ENCODE measurements around the gene VIM.
"Not testable (repeated sequence)": the region's sequence is repeated elsewhere in the genome, so short reads cannot be mapped to it uniquely, and the experiment has no call there.

VIM gene

DNA sequence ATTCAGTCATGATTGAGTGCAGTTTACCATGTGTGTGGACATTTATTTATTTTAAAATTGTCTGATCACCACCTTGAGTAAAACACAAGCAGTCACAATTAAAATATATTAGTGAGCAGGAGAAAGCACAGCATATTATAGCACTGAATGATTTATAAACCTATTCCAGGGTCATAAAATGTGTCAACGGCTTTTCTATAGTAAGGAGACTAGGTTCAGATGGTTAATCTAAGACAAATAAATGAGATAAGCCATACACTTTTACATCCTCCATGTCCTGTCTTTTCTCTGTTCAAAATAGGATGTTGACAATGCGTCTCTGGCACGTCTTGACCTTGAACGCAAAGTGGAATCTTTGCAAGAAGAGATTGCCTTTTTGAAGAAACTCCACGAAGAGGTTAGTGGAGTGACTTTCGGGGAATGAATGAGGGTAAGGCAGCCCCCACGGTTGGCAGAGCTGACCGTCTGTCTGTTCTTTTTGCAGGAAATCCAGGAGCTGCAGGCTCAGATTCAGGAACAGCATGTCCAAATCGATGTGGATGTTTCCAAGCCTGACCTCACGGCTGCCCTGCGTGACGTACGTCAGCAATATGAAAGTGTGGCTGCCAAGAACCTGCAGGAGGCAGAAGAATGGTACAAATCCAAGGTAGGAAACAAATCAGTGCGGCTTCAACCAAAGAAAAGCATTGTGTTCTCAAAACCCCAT lies 5.4 kb downstream of the VIM start:
- DNase-seq, result no peak

DNA sequence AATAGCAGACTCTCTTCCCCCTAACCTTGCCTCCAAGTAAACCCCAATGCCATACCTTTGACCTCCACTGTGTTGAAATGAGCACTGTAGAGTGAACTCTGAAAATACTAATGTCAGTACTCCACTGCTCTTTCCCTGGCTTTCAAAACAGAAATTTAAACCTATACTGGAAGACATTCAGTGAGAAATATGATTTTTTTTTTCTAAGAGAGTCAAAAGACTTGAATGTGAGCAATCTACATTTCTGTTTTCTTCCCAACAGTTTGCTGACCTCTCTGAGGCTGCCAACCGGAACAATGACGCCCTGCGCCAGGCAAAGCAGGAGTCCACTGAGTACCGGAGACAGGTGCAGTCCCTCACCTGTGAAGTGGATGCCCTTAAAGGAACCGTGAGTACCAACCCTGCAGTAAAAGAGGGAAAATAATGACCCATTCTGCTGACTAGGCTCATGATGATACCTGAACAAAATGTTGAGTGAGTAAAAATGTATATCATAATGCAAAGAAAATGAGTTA lies 6.4 kb downstream of the VIM start:
- DNase-seq, result no peak

DNA sequence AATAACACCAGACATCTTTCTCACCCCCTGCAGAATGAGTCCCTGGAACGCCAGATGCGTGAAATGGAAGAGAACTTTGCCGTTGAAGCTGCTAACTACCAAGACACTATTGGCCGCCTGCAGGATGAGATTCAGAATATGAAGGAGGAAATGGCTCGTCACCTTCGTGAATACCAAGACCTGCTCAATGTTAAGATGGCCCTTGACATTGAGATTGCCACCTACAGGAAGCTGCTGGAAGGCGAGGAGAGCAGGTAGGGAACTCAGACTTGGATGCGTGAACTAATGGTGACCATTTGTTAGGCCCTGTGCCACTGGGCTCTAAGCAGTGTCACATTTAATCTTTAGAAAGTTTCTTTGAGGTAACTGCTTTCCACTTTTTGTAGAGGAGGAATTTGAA lies 7.1 kb downstream of the VIM start:
- no peak for DNase-seq

DNA sequence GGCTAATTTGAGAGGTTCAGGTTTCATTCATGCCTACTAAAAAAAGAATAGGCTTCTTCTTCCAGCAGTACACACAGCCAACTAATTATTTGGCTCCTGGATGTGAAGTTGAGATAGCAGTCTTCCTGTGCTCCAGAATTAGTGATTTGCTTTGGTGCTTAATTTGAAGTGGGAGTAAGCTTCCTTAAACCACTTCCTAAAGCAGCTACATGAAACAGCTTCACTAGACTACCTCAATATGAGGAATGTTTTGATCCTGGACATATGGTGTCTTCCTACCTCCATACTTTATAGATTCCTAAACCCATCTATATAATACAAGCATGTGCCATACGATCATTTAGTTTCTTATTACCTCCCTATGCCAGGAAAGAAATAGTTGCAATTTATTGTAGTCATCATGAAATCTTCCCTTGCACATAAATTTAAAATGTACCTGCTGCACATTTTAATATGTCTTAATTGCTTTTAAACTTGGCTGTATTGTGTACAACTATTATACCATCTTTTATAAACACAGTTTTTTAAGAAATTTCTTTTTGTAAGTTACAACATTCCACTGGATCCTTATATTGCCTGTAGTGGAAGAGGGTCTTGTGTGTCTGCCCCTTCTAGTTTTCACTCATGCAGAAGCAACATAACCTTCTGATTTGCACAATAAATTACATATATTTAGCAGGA lies 8.6 kb downstream of the VIM start:
- DNase-seq, result no peak

DNA sequence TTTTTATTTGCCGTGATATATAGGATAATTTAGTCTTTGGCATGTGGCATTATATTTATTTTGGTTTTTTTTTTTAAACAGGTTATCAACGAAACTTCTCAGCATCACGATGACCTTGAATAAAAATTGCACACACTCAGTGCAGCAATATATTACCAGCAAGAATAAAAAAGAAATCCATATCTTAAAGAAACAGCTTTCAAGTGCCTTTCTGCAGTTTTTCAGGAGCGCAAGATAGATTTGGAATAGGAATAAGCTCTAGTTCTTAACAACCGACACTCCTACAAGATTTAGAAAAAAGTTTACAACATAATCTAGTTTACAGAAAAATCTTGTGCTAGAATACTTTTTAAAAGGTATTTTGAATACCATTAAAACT lies 9.1 kb downstream of the VIM start:
- DNase-seq, result no peak

DNA sequence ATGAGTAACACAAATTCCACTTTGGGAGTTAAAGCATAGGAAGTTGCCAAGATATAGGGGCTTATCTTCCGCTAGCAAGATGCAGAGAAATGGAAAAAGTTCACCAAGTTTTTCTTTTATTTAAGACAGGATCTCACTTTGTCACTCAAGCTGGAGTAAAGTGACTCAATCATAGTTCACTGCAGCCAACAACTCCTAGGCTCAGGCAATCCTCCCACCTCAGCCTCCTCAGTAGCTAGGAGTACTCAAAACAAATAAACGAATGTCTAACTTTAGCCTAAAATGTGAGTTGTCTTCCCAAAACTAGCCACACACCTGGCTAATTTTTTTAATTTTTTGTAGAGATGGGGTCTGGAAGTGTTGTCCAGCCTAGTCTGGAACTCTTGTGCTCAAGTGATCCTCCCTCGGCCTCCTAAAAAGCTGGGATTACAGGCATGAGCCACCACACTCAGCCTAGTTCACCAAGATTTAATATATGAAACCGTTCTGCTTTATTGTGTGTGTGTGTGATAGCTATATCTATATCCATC lies 9.9 kb downstream of the VIM start:
- no peak for DNase-seq

DNA sequence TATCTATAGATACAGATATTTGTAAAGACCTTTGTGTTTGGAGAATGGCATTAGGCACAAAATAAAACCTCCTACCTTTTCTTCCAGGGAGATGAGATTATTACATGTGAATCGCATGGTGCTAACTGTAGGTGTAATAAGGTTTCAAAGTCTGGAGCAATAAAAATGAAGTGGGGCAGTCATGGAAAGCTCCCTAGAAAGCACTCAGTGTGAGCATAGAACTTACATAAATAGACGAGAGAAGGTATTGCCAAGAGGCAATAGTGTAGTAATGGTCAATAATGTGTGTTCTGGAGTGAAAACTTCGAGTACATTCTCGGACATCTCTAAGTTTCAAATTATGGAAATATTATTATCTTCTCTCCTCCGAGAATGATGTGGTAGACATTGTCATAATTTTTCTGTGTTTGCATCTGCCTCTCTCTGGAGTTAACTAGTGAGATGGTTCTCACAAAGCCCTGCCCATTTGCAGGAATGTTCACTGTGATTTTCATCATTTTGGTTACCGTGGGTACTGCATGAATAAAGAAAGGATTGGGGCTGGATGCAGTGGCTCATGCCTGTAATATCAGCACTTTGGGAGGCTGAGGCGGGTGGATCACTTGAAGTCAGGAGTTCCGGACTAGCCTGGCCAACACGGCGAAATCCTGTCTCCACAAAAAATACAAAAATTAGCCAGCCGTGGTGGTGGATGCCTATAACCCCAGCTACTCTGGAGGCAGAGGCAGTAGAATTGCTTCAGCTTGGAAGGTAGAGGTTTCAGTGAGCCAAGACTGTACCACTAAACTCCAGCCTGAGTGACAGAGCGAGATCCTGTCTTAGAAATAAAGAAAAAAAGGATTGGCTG lies 10.6 kb downstream of the VIM start:
- DNase-seq, result no peak

DNA sequence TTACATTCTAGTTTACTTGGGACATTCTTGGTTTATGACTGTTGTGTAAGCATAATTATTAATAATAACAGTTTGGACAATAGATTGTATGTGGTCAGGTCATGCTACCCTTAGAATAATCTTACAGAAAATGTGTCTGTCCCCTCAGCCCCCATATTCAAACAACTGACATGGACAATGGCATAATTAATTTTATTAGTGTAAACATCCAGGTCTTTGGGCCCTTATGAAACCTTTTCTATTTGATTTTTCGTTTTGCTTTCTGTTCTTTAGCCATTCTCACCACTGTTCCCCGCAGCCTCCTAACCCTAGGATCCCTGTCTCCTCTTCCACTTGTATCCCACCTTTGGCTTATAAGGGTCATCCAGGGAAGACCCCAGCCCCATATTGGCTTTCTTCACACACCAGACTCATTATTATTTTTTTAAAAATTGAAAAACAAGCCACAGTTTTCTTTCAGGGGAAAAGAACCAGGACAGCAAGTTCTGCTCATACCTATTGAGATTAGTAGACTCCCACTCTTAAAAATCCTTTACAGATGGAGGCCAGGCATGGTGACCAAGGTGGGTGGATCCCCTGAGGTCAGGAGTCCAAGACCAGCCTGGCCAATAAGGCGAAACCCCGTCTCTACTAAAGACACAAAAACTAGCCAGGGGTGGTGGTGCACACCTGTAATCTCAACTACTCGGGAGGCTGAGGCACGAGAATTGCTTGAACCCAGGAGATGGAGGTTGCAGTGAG lies 11.5 kb downstream of the VIM start:
- DNase-seq, result no peak

DNA sequence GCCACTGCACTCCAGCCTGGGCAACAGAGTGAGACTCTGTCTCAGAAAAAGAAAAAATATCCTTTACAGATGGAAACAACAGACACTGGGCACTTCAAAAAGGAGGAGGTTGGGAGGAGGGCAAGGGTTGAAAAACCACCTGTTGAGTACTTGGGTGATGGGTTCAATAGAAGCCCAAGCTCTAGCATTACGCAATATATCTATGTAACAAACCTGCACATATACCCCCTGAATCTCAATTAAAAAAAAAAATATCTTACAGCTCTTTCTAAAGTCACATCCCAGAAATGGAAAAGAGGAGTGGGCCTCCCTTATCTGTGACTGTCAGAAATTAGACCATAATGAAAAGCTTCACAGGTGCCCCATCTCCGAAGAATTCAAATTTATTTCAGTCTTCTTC lies 12.1 kb downstream of the VIM start:
- no peak for DNase-seq

DNA sequence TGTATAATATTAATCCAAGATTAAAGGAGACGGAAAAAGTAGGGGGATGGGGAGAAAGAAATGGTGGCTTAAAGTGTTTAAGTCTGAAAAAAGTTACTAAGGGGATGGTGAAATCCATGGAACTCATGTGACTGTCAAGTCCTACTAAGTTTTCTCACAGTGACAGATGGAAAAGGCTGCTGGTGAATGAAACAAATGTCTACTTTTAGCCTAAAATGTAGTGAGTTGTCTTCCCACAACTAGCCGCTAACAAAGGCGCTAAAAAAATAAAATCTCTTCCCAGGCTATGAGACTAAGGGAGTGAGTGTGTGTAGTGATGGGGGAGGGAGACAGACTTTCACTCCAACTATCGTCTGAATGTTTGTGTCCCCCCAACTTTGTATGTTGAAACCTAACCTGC lies 12.6 kb downstream of the VIM start:
- DNase-seq, result no peak

DNA sequence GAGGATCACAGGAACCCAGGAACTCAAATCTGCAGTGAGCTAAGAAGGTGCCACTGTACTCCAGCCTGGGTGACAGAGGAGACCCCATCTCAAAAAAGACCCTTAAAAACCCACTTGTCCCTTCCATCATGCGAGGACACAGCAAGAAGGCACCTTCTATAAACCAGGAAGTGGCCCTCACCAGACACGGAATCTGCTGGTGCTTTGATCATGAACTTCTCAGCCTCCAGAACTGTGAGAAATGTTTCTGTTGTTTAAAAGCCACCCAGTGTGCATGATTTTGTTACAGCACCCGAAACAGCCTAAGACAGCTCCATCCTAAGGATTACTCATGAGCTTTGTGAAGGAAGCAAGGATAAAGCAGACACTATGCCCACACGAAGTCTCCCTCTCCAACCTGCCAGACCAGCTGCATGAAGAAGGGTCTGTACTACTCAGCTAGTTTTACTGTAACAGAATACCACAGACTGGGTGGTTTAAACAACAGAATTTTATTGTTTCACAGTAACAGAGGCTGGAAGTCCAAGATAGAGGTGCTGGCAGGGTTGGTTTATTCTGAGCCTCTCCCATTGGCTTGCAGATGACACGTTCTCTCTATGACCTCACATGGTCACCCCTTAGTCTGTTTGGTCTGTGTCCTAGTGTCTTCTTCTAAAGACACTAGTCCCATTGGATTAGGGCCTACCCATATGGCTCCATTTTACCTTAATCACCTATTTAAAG lies 13.7 kb downstream of the VIM start:
- DNase-seq, result no peak

DNA sequence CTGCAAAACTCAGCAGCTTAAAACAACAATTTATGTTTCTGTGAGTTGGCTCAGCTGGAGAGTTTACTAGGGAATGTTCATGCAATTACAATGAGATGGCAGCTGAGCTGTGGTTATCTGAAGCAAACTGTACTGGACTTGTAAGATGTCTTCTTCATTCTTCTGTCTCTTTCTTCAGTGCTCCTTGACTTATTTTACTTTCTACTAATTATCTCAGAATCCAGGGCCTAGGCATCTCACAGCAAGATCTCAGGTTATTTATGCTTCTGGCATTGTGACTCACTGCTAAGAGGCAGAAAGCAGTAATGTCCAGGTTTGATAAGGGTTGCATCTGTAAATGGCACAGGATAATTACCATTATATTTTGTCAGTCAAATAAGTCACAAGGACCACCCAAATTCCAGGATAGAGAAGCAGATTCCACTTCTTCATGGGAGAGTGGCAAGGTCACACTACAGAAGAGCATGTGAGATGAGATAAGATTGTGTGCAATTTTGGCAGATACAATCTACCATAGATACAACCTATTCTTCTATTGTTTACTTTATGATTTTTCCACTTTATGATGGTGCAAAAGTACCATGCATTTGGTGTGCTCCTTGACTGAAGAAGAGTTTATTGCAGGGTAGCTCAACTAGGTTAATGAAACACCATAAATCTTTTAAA lies 16.8 kb downstream of the VIM start:
- DNase-seq, result no peak

DNA sequence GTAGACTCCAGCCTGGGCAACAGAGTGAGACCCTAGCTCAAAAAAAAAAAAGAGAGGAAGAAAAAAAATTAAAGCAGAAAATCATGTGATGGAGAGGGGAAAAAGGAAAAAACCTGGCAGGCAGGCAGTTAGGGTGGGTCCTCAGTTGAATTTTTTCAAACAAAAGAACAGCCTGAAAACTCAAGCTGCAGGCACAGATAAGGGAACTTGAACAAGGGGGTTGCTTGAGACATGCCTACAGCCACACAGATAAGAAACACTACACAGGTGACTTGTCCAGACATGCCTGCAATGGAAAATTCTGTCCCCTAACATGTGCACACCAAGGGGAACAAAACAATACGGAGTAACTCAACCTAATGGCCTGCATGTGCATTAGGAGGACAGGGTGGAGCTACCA lies 19.2 kb downstream of the VIM start:
- DNase-seq, result no peak

DNA sequence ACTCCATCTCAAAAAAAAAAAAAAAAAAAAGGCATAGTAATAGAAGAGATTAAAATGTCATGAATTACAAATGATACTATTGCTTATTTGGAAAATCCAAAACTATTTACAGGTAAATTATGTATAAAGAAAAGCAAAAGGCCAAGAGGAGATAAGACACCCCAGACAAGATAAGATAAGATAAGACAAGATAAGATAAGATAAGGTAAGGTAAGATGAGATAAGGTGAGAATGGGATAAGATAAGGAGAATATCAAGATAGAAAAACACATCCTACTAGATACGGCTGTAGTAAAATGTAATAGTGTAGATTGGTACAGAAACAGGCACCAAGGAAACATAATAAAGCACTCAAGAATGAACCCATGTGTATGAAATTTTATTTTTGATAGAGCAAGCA lies 20.9 kb downstream of the VIM start:
- DNase-seq, result no peak

DNA sequence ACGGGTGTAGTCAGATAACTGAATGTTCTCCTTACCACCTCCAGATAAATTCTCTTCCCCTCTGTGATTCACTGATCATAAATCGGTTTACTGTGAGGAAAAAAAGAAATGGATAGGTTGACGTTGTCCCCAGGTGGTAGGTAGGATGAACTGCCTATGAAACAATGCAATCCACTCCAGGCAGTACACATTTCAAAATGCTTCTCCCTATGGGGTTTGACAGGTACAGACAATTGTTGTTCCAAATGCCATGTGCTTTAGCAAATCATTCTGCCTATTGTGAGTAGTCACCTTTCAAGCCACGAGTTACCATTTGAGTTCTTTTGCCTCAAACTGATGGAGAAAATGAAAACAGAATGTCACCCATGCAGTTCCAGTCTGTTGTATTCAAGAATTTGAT lies 21.8 kb downstream of the VIM start:
- no peak for DNase-seq

DNA sequence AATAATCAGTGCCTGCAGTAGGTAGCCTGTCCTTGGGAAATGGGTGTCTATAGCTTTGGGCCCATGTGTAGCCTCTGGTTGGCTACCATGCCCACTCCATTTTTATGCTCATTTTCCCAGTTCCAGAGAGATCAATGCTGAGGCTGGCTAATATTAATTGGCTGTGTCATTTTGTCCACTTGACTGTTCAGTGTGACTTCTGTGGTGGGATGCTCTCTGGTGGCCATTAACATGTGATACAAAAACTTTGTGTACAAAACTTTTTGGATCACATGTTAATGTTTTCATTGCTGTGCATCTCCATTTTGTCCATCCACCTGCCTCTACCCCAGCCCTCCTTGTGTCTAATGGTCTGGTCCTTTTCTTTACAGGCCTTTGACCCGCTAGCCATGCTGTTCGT lies 22.7 kb downstream of the VIM start:
- no peak for DNase-seq

DNA sequence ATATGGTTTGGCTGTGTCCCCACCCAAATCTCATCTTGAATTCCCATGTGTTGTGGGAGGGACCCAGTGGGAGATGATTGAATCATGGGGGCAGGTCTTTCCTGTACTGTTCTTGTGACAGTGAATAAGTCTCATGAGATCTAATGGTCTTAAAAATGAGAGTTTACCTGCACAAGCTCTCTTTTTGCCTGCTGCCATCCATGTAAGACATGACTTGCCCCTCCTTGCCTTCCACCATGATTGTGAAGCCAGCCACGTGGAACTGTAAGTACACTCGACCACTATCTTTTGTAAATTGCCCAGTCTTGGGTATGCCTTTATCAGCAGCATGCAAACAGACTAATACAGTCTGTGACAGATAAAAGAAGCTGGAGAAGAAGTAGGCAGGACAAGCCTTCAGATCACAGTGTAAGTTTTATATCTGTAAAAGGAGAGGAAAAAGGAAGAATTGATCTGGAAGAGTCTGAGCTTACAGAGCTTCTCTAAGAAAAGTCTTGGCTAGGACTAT lies 26.6 kb downstream of the VIM start:
- DNase-seq, result not testable (repeated sequence)

DNA sequence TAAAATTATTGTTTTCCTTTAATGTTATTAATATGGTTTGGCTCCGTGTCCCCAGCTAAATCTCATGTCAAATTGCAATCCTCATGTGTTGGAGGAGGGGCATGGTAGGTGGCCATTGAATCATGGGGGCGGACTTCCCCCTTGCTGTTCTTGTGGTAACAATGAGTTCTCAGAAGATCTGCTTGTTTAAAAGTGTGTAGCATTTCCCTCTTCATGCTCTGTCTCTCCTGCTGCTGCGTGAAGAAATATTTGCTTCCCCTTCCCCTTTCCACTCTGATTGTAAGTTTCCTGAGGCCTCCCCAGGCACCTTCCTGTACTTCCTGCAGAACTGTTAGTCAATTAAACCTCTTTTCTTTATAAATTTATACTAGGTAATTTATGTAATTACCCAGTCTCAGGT lies 27.5 kb downstream of the VIM start:
- no peak for DNase-seq

DNA sequence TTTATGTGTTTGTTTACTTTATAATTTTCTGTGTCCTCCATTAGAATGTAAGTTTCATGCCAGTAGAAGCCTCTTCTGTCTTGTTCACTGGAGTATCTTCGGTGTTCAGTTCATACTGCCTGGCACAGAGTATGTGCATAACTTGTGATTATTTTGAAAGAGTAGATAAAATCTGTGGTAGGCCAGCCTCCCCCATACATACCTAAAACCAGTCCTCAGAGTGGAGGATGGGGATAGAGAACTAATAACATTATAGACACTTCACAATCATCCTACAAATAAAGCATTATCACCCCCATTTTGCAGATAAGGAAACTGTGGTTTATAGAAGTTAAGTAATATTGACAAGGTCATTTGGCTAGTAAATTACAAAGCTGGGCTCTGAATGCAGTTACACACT lies 28.0 kb downstream of the VIM start:
- DNase-seq, result no peak

DNA sequence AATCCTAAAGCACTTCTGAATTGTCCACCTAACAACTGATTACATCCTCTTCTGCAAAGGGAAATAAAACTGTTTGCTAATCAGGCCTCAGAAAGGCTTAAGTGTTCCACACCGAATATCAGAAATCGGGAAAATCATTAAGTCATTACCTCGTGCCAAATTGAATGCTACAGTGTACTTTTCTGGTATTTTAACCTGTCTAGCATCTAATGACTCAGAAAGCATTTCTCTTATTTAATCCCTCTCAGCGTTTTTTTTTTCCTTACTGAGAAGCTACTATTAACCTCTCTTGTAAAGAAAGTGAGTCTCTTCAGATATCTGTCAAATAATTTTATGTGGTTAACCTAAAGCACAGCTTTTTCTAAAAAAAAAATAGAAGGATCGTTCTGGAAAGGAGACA lies 28.6 kb downstream of the VIM start:
- no peak for DNase-seq
